GM23338 (cell line): ENCODE results near the gene HHAT. TPM values are rescaled to one million over a fixed set of nuclear protein-coding genes. Genes with fewer than 3 reads are reported as not detected.

Experiments
- ATAC-seq: fragments of 200-7000 bp; cut with Tn5 transposase; 3 replicates; pipeline ENCODE4 v1.9.1; 2020
- DNase-seq: peaks from one replicate; pipeline ENCODE4 v3.0.0-alpha.2; 2015; ENCODE audit warnings: low spot score
- H2AFZ ChIP-seq: fragments of 200-600 bp; sonication (generic); 2 replicates; pipeline ENCODE4 v1.8.0; 2016; ENCODE audit warnings: antibody characterized with exemption, mild to moderate bottlenecking, moderate library complexity
- H3F3A ChIP-seq: fragments of 200-600 bp; sonication (generic); replicated peaks from 2 replicates; pipeline ENCODE4 v1.8.0; 2017; ENCODE audit warnings: antibody characterized with exemption, mixed run types, low read depth
- H3K27ac ChIP-seq: fragments of 200-600 bp; sonication (generic); 2 replicates; pipeline ENCODE4 v1.6.1; 2016; ENCODE audit warnings: low read depth
- H3K27me3 ChIP-seq: fragments of 200-600 bp; sonication (generic); 2 replicates; pipeline ENCODE4 v1.8.0; 2016; ENCODE audit warnings: mild to moderate bottlenecking, mixed run types, moderate library complexity; ENCODE audit not compliant: insufficient read depth
- H3K36me3 ChIP-seq: fragments of 200-600 bp; sonication (generic); 2 replicates; pipeline ENCODE4 v1.8.0; 2016; ENCODE audit warnings: mild to moderate bottlenecking; ENCODE audit not compliant: insufficient read depth
- H3K4me1 ChIP-seq: fragments of 200-600 bp; sonication (generic); 2 replicates; pipeline ENCODE4 v1.8.0; 2016; ENCODE audit warnings: mild to moderate bottlenecking, moderate library complexity; ENCODE audit not compliant: insufficient read depth
- H3K4me2 ChIP-seq: fragments of 200-600 bp; sonication (generic); 2 replicates; pipeline ENCODE4 v1.7.1; 2017; ENCODE audit warnings: mixed run types
- H3K4me3 ChIP-seq: fragments of 200-600 bp; sonication (generic); 2 replicates; pipeline ENCODE4 v1.6.1; 2016; ENCODE audit warnings: mixed run types
- H3K79me2 ChIP-seq: fragments of 200-600 bp; sonication (generic); replicated peaks from 2 replicates; pipeline ENCODE4 v1.8.0; 2017; ENCODE audit warnings: mild to moderate bottlenecking; ENCODE audit not compliant: insufficient read depth
- H3K9me2 ChIP-seq: fragments of 200-600 bp; sonication (generic); 2 replicates; pipeline ENCODE4 v1.8.0; 2017; ENCODE audit not compliant: insufficient read depth
- H4K20me1 ChIP-seq: fragments of 200-600 bp; sonication (generic); replicated peaks from 2 replicates; pipeline ENCODE4 v1.8.0; 2017; ENCODE audit warnings: mild to moderate bottlenecking; ENCODE audit not compliant: insufficient read depth
- H3K27ac Mint-ChIP-seq: 2 replicates; pipeline ENCODE4 v1.8.0; 2020; ENCODE audit warnings: inconsistent platforms, mild to moderate bottlenecking, moderate library complexity, mixed read lengths
- H3K27me3 Mint-ChIP-seq: 3 replicates; pipeline ENCODE4 v1.8.0; 2022; ENCODE audit warnings: low read depth, mild to moderate bottlenecking, moderate library complexity, mixed read lengths, inconsistent platforms; ENCODE audit not compliant: insufficient read depth, poor library complexity
- H3K36me3 Mint-ChIP-seq: 3 replicates; pipeline ENCODE4 v1.8.0; 2021; ENCODE audit warnings: low read depth, mild to moderate bottlenecking, inconsistent platforms, moderate library complexity, mixed read lengths
- H3K4me1 Mint-ChIP-seq: 3 replicates; pipeline ENCODE4 v1.8.0; 2020; ENCODE audit warnings: mild to moderate bottlenecking, inconsistent platforms, mixed read lengths
- H3K4me3 Mint-ChIP-seq: 3 replicates; pipeline ENCODE4 v1.8.0; 2021; ENCODE audit warnings: moderate library complexity, mild to moderate bottlenecking, inconsistent platforms, mixed read lengths
- H3K9me3 Mint-ChIP-seq: 3 replicates; pipeline ENCODE4 v1.8.0; 2020; ENCODE audit warnings: moderate library complexity, mild to moderate bottlenecking, inconsistent platforms, mixed read lengths
- CREB1 ChIP-seq: fragments of 250-450 bp; sonication (Bioruptor Pico); IDR thresholded peaks from 2 replicates; pipeline ENCODE4 v1.5.0; 2020; ENCODE audit warnings: low read depth, mild to moderate bottlenecking, moderate library complexity
- EZH2 ChIP-seq: fragments of 200-600 bp; sonication (generic); IDR thresholded peaks from one replicate; pipeline ENCODE4 v1.8.0; 2017; ENCODE audit warnings: antibody characterized with exemption, mild to moderate bottlenecking, low read depth; ENCODE audit not compliant: unreplicated experiment
- EZH2phosphoT487 ChIP-seq: fragments of 200-600 bp; sonication (generic); IDR thresholded peaks from one replicate; pipeline ENCODE4 v1.8.1; 2018; ENCODE audit warnings: antibody characterized with exemption; ENCODE audit not compliant: unreplicated experiment
- JUNB ChIP-seq: IDR thresholded peaks from one replicate; pipeline ENCODE4 v1.6.1; 2016; ENCODE audit warnings: antibody characterized with exemption; ENCODE audit not compliant: unreplicated experiment
- NANOG ChIP-seq: IDR thresholded peaks from 2 replicates; pipeline ENCODE4 v1.6.1; 2016; ENCODE audit warnings: antibody characterized with exemption, borderline replicate concordance
- POLR2AphosphoS5 ChIP-seq: IDR thresholded peaks from 2 replicates; pipeline ENCODE4 v1.6.1; 2016; ENCODE audit warnings: antibody characterized with exemption, low read depth
- REST ChIP-seq: IDR thresholded peaks from one replicate; pipeline ENCODE4 v1.6.1; 2018; ENCODE audit warnings: antibody characterized with exemption; ENCODE audit not compliant: unreplicated experiment
- STAT1 ChIP-seq: IDR thresholded peaks from one replicate; pipeline ENCODE4 v1.6.1; 2016; ENCODE audit warnings: antibody characterized with exemption; ENCODE audit not compliant: unreplicated experiment
- ZNF114 ChIP-seq: fragments of 250-450 bp; sonication (Bioruptor Pico); IDR thresholded peaks from 2 replicates; pipeline ENCODE4 v1.5.0; 2020; ENCODE audit warnings: mild to moderate bottlenecking, moderate library complexity
- ZNF331 ChIP-seq: fragments of 250-450 bp; sonication (Bioruptor Pico); IDR thresholded peaks from 2 replicates; pipeline ENCODE4 v1.5.0; 2020; ENCODE audit warnings: low read depth, mild to moderate bottlenecking, moderate library complexity
- polyA plus RNA-seq: library from polyadenylated mRNA; unstranded; fragments of >200 nt; fragmentation: Nextera tagmentation; extraction: Ambion mirVana; gene quantifications from 2 replicates; pipeline ENCODE4 v1.2.1, GENCODE V29; 2016
- total RNA-seq: library from RNA; depleted of rRNA; stranded (reverse); fragments of >200 nt; shearing (Covaris generic); gene quantifications from 2 replicates; pipeline ENCODE4 v1.2.3, GENCODE V29; 2014
- TF ChIP-seq, protein P1 (sequence below), 2 experiments: fragments of 200-600 bp in 1 of 2; sonication (generic) in 1 of 2; conservative IDR thresholded peaks; 2 replicates each; pipeline versions ENCODE4 v1.5.1 to v1.6.1; 2016 to 2017; ENCODE audit warnings: antibody characterized with exemption in 2 of 2, low read depth in 2 of 2, mild to moderate bottlenecking in 2 of 2, moderate library complexity in 1 of 2
- TF ChIP-seq, protein P2 (sequence below): IDR thresholded peaks from 2 replicates; pipeline ENCODE4 v1.6.1; 2016; ENCODE audit warnings: antibody characterized with exemption
- TF ChIP-seq, protein P3 (sequence below): fragments of 250-450 bp; sonication (Bioruptor Pico); IDR thresholded peaks from 2 replicates; pipeline ENCODE4 v1.5.0; 2020; ENCODE audit warnings: mild to moderate bottlenecking, moderate library complexity

The HHAT gene
- total and polyA plus RNA-seq, 2 experiments from 2014 or later: 0.11 to 0.66 TPM

GRCh38 chr1:210352575-210352974 is 23.9 kb downstream of the HHAT start:
- Histone ChIP-seq H3K4me3 (no peak overlapping the region), H3K79me2 (no peaks in the 10 kb centered on the region), H3K4me1 (no peaks in the 10 kb centered on the region; the same call in 1 of the 2 replicates), H3F3A (no peaks in the 10 kb centered on the region), H3K36me3 (no peaks in the 10 kb centered on the region), H3K9me2 (no peaks in the 10 kb centered on the region), H4K20me1 (no peaks in the 10 kb centered on the region), H3K27ac (no peak overlapping the region), H2AFZ (no peak overlapping the region), H3K27me3 (no peaks in the 10 kb centered on the region), H3K4me2 (no peak overlapping the region)
- no peak for DNase-seq
- Mint-ChIP-seq H3K9me3 (no peaks in the 10 kb centered on the region), H3K27me3 (peaks cover 2% of the 10 kb centered on the region), H3K27ac (no peak overlapping the region), H3K4me1 (no peaks in the 10 kb centered on the region), H3K36me3 (no peaks in the 10 kb centered on the region), H3K4me3 (no peak overlapping the region)
- TF ChIP-seq, protein P1, sequence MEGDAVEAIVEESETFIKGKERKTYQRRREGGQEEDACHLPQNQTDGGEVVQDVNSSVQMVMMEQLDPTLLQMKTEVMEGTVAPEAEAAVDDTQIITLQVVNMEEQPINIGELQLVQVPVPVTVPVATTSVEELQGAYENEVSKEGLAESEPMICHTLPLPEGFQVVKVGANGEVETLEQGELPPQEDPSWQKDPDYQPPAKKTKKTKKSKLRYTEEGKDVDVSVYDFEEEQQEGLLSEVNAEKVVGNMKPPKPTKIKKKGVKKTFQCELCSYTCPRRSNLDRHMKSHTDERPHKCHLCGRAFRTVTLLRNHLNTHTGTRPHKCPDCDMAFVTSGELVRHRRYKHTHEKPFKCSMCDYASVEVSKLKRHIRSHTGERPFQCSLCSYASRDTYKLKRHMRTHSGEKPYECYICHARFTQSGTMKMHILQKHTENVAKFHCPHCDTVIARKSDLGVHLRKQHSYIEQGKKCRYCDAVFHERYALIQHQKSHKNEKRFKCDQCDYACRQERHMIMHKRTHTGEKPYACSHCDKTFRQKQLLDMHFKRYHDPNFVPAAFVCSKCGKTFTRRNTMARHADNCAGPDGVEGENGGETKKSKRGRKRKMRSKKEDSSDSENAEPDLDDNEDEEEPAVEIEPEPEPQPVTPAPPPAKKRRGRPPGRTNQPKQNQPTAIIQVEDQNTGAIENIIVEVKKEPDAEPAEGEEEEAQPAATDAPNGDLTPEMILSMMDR (conservative IDR thresholded peaks at IDR 0.05; ENCODE audit: low read depth in 2 of 2): no peak
- TF ChIP-seq EZH2 (no peak), JUNB (no peak), EZH2phosphoT487 (no peak), CREB1 (CRISPR knock-in tag) (no peak), ZNF114 (CRISPR knock-in tag) (no peak), ZNF331 (no peak), STAT1 (no peak), REST (no peak), POLR2AphosphoS5 (no peak), NANOG (no peak)
- TF ChIP-seq, protein P2, sequence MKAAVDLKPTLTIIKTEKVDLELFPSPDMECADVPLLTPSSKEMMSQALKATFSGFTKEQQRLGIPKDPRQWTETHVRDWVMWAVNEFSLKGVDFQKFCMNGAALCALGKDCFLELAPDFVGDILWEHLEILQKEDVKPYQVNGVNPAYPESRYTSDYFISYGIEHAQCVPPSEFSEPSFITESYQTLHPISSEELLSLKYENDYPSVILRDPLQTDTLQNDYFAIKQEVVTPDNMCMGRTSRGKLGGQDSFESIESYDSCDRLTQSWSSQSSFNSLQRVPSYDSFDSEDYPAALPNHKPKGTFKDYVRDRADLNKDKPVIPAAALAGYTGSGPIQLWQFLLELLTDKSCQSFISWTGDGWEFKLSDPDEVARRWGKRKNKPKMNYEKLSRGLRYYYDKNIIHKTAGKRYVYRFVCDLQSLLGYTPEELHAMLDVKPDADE: no peak
- TF ChIP-seq, protein P3, sequence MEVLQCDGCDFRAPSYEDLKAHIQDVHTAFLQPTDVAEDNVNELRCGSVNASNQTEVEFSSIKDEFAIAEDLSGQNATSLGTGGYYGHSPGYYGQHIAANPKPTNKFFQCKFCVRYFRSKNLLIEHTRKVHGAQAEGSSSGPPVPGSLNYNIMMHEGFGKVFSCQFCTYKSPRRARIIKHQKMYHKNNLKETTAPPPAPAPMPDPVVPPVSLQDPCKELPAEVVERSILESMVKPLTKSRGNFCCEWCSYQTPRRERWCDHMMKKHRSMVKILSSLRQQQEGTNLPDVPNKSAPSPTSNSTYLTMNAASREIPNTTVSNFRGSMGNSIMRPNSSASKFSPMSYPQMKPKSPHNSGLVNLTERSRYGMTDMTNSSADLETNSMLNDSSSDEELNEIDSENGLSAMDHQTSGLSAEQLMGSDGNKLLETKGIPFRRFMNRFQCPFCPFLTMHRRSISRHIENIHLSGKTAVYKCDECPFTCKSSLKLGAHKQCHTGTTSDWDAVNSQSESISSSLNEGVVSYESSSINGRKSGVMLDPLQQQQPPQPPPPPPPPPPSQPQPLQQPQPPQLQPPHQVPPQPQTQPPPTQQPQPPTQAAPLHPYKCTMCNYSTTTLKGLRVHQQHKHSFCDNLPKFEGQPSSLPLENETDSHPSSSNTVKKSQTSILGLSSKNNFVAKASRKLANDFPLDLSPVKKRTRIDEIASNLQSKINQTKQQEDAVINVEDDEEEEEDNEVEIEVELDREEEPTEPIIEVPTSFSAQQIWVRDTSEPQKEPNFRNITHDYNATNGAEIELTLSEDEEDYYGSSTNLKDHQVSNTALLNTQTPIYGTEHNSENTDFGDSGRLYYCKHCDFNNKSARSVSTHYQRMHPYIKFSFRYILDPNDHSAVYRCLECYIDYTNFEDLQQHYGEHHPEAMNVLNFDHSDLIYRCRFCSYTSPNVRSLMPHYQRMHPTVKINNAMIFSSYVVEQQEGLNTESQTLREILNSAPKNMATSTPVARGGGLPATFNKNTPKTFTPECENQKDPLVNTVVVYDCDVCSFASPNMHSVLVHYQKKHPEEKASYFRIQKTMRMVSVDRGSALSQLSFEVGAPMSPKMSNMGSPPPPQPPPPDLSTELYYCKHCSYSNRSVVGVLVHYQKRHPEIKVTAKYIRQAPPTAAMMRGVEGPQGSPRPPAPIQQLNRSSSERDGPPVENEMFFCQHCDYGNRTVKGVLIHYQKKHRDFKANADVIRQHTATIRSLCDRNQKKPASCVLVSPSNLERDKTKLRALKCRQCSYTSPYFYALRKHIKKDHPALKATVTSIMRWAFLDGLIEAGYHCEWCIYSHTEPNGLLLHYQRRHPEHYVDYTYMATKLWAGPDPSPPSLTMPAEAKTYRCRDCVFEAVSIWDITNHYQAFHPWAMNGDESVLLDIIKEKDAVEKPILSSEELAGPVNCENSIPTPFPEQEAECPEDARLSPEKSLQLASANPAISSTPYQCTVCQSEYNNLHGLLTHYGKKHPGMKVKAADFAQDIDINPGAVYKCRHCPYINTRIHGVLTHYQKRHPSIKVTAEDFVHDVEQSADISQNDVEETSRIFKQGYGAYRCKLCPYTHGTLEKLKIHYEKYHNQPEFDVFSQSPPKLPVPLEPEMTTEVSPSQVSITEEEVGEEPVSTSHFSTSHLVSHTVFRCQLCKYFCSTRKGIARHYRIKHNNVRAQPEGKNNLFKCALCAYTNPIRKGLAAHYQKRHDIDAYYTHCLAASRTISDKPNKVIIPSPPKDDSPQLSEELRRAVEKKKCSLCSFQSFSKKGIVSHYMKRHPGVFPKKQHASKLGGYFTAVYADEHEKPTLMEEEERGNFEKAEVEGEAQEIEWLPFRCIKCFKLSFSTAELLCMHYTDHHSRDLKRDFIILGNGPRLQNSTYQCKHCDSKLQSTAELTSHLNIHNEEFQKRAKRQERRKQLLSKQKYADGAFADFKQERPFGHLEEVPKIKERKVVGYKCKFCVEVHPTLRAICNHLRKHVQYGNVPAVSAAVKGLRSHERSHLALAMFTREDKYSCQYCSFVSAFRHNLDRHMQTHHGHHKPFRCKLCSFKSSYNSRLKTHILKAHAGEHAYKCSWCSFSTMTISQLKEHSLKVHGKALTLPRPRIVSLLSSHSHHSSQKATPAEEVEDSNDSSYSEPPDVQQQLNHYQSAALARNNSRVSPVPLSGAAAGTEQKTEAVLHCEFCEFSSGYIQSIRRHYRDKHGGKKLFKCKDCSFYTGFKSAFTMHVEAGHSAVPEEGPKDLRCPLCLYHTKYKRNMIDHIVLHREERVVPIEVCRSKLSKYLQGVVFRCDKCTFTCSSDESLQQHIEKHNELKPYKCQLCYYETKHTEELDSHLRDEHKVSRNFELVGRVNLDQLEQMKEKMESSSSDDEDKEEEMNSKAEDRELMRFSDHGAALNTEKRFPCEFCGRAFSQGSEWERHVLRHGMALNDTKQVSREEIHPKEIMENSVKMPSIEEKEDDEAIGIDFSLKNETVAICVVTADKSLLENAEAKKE (CRISPR knock-in tag): no peak
- no peak for ATAC-seq
